Transverse colon (tissue), 4 donors: ENCODE measurements around the gene RBFOX2.

Experiments
- CTCF ChIP-seq, 5 experiments: fragments of 200-600 bp in 3 of 5; fragments of 450-650 bp in 2 of 5; sonication (generic) in 3 of 5; IDR thresholded peaks; 1 replicate in 2 of 5; 2 replicates in 3 of 5; pipeline ENCODE4 v1.5.1; 2016 to 2017; ENCODE audit warnings: antibody characterized with exemption in 5 of 5, inconsistent platforms in 3 of 5, mild to moderate bottlenecking in 2 of 5, moderate library complexity in 1 of 5
- EP300 ChIP-seq: sonication (generic); formaldehyde crosslinking; IDR thresholded peaks from one replicate; pipeline ENCODE4 v1.6.1; 2017; ENCODE audit warnings: antibody characterized with exemption, low read depth
- POLR2AphosphoS5 ChIP-seq, 3 donors: sonication (generic); formaldehyde crosslinking; IDR thresholded peaks; one replicate each; pipeline ENCODE4 v1.6.1; 2016; ENCODE audit warnings: antibody characterized with exemption in 3 of 3

GRCh38 chr22:35766654-35767580 is 261.7 kb downstream of the RBFOX2 start:
- TF ChIP-seq CTCF (IDR thresholded peaks at IDR 0.05) (no peak), POLR2AphosphoS5 (IDR thresholded peaks at IDR 0.05) (no peak), EP300 (no peak)
